ENCODE data around the gene NECAP2.
"Not testable (repeated sequence)": the region's sequence is repeated elsewhere in the genome, so short reads cannot be mapped to it uniquely, and the experiment has no call there.

Gene NECAP2

GRCh38 chr1:16447641-16448040 lies 7.1 kb downstream of the NECAP2 start:
- no peak overlapping the region for H3K4me3 ChIP-seq (ENCODE audit: low read depth, low read length)
- TF ChIP-seq CTCF (IDR thresholded peaks at IDR 0.05; ENCODE audit: low read depth, low read length, missing control alignments) = no peak
- no peak for DNase-seq (ENCODE audit: low read depth)

GRCh38 chr1:16449065-16449464 lies 8.5 kb downstream of the NECAP2 start:
- H3K4me3 ChIP-seq (ENCODE audit: low read depth, low read length) = no peak overlapping the region
- no peak for DNase-seq (ENCODE audit: low read depth)
- TF ChIP-seq CTCF (IDR thresholded peaks at IDR 0.05; ENCODE audit: low read depth, low read length, missing control alignments) = no peak

GRCh38 chr1:16449666-16450065 lies 9.1 kb downstream of the NECAP2 start:
- H3K4me3 ChIP-seq (ENCODE audit: low read depth, low read length) = no peak overlapping the region
- TF ChIP-seq CTCF (IDR thresholded peaks at IDR 0.05; ENCODE audit: low read depth, low read length, missing control alignments) = no peak
- DNase-seq (ENCODE audit: low read depth) = no peak

GRCh38 chr1:16450863-16451481 lies 10.4 kb downstream of the NECAP2 start:
- DNase-seq (ENCODE audit: low read depth) = no peak
- no peak overlapping the region for H3K4me3 ChIP-seq (ENCODE audit: low read depth, low read length)
- no peak for TF ChIP-seq CTCF (IDR thresholded peaks at IDR 0.05; ENCODE audit: low read depth, low read length, missing control alignments)

- no peak overlapping the region; the same call in 1 of the 2 replicates for H3K4me3 ChIP-seq (ENCODE audit: low read depth, low read length)
- DNase-seq (ENCODE audit: low read depth) = no peak
- TF ChIP-seq CTCF (IDR thresholded peaks at IDR 0.05; ENCODE audit: low read depth, low read length, missing control alignments) = no peak
Measured at GRCh38 chr1:16451841-16452528, 11.5 kb downstream of the NECAP2 start.

GRCh38 chr1:16454909-16455308 lies 14.4 kb downstream of the NECAP2 start:
- H3K4me3 ChIP-seq (ENCODE audit: low read depth, low read length); DNase-seq (ENCODE audit: low read depth): not testable (repeated sequence)

GRCh38 chr1:16456151-16456550 lies 15.6 kb downstream of the NECAP2 start:
- DNase-seq (ENCODE audit: low read depth); H3K4me3 ChIP-seq (ENCODE audit: low read depth, low read length): not testable (repeated sequence)

- no peak for TF ChIP-seq CTCF (IDR thresholded peaks at IDR 0.05; ENCODE audit: low read depth, low read length, missing control alignments)
- no peak overlapping the region for H3K4me3 ChIP-seq (ENCODE audit: low read depth, low read length)
- DNase-seq (ENCODE audit: low read depth) = no peak
Measured at GRCh38 chr1:16458831-16459230, 18.3 kb downstream of the NECAP2 start.
